Measurements from ENCODE around the gene RNF213. TPM values are rescaled to one million over a fixed set of nuclear protein-coding genes. Genes with fewer than 3 reads are reported as not detected.
"Not testable (repeated sequence)": the region's sequence is repeated elsewhere in the genome, so short reads cannot be mapped to it uniquely, and the experiment has no call there.

RNF213 gene
- polyA plus RNA-seq, 1 of the 3 experiments (the other 2 are of a cell fraction): 57.5 TPM

GRCh38 chr17:80328634-80329380, 68.2 kb downstream of the RNF213 start:
- no peak overlapping the region for H3K27ac ChIP-seq (ENCODE audit: low read depth in 2 of 2, low read length in 1 of 2)
- WGBS (ENCODE audit: low lambda C conversion rate): 96% methylated on average over 21 of the region's 21 CpGs

GRCh38 chr17:80329421-80329820, 68.8 kb downstream of the RNF213 start:
- H3K9me2 ChIP-seq; H3K27me3 ChIP-seq (ENCODE audit: insufficient read depth); H3F3A ChIP-seq (replicated peaks; ENCODE audit: insufficient read depth); CTCF ChIA-PET; H2AFZ ChIP-seq (ENCODE audit: low read depth); POLR2A ChIA-PET; H3K4me2 ChIP-seq; H3K4me1 ChIP-seq (ENCODE audit: control insufficient read depth in 1 of 2, insufficient read depth in 2 of 2, low read depth in 1 of 2, low read length in 1 of 2); H4K20me1 ChIP-seq (ENCODE audit: insufficient read depth); H3K79me2 ChIP-seq (ENCODE audit: insufficient read depth); H3K9ac ChIP-seq; H3K27ac ChIP-seq (ENCODE audit: low read depth in 2 of 2, low read length in 1 of 2); H3K9me3 ChIP-seq; H3K4me3 ChIP-seq (ENCODE audit: low read depth in 2 of 2, low read length in 1 of 2); DNase-seq: not testable (repeated sequence)
- H3K36me3 ChIP-seq (replicated peaks in 1 of 2; ENCODE audit: control insufficient read depth in 1 of 2, insufficient read depth in 2 of 2, low read length in 1 of 2): peaks cover 71 to 79% of the 10 kb centered on the region in 2 experiments
- WGBS (ENCODE audit: low lambda C conversion rate): 91% methylated on average over 6 of the region's 6 CpGs

More at GRCh38 chr17:80328634-80329380, 68.2 kb downstream of the RNF213 start:
- TF ChIP-seq IRF3 (IDR thresholded peaks at IDR 0.05; ENCODE audit: low read depth, low read length) (no peak), POLR2AphosphoS5 (IDR thresholded peaks at IDR 0.05; ENCODE audit: low read depth, low read length) (no peak), RAD21 (IDR thresholded peaks at IDR 0.05; ENCODE audit: low read length) (no peak), NFIC (IDR thresholded peaks at IDR 0.05; ENCODE audit: borderline replicate concordance) (no peak)
- no peaks in the 10 kb centered on the region for H3K79me2 ChIP-seq (ENCODE audit: insufficient read depth)
- no peak overlapping the region for H3K4me2 ChIP-seq
- no peak overlapping the region for H2AFZ ChIP-seq (ENCODE audit: low read depth)
- no peaks in the 10 kb centered on the region for H3K4me1 ChIP-seq (ENCODE audit: control insufficient read depth in 1 of 2, insufficient read depth in 2 of 2, low read depth in 1 of 2, low read length in 1 of 2)
- DNase-seq: no peak
- H3K4me3 ChIP-seq (ENCODE audit: low read depth in 2 of 2, low read length in 1 of 2): no peak overlapping the region
- H4K20me1 ChIP-seq (ENCODE audit: insufficient read depth): no peaks in the 10 kb centered on the region
- no peaks in the 10 kb centered on the region for H3K27me3 ChIP-seq (ENCODE audit: insufficient read depth)
- ChIA-PET POLR2A (no interaction called here), CTCF (no interaction called here)
- no peaks in the 10 kb centered on the region for H3K9me2 ChIP-seq
- no peak overlapping the region for H3K9ac ChIP-seq
- peaks cover 71 to 78% of the 10 kb centered on the region in 2 experiments for H3K36me3 ChIP-seq (replicated peaks in 1 of 2; ENCODE audit: control insufficient read depth in 1 of 2, insufficient read depth in 2 of 2, low read length in 1 of 2)
- no peaks in the 10 kb centered on the region for H3F3A ChIP-seq (replicated peaks; ENCODE audit: insufficient read depth)
- H3K9me3 ChIP-seq: no peaks in the 10 kb centered on the region

- Histone ChIP-seq H3K9ac (no peak overlapping the region), H3K36me3 (replicated peaks in 1 of 2; ENCODE audit: control insufficient read depth in 1 of 2, insufficient read depth in 2 of 2, low read length in 1 of 2) (peaks cover 64 to 74% of the 10 kb centered on the region in 2 experiments), H3K9me3 (no peaks in the 10 kb centered on the region), H3F3A (replicated peaks; ENCODE audit: insufficient read depth) (no peaks in the 10 kb centered on the region), H3K4me2 (no peak overlapping the region), H3K79me2 (ENCODE audit: insufficient read depth) (no peaks in the 10 kb centered on the region), H4K20me1 (ENCODE audit: insufficient read depth) (no peaks in the 10 kb centered on the region), H2AFZ (ENCODE audit: low read depth) (no peak overlapping the region), H3K9me2 (no peaks in the 10 kb centered on the region), H3K4me3 (ENCODE audit: low read depth in 2 of 2, low read length in 1 of 2) (no peak overlapping the region), H3K27me3 (ENCODE audit: insufficient read depth) (no peaks in the 10 kb centered on the region), H3K27ac (ENCODE audit: low read depth in 2 of 2, low read length in 1 of 2) (no peak overlapping the region), H3K4me1 (ENCODE audit: control insufficient read depth in 1 of 2, insufficient read depth in 2 of 2, low read depth in 1 of 2, low read length in 1 of 2) (no peaks in the 10 kb centered on the region)
- ChIA-PET CTCF (no interaction called here), POLR2A (no interaction called here)
- WGBS (ENCODE audit: low lambda C conversion rate): 96% methylated on average over 9 of the region's 9 CpGs
- no peak for DNase-seq
- TF ChIP-seq FOXJ3 (CRISPR knock-in tag; IDR thresholded peaks at IDR 0.05) (no peak), SIN3A (IDR thresholded peaks at IDR 0.05; ENCODE audit: borderline replicate concordance, low read depth, low read length) (no peak), JUND (IDR thresholded peaks at IDR 0.05) (no peak), REST (IDR thresholded peaks at IDR 0.05; ENCODE audit: low read depth, low read length) (no peak), CHD2 (IDR thresholded peaks at IDR 0.05; ENCODE audit: low read length, partially characterized antibody) (no peak), EZH2phosphoT487 (IDR thresholded peaks at IDR 0.05; ENCODE audit: borderline replicate concordance, low read depth) (no peak), RAD21 (IDR thresholded peaks at IDR 0.05; ENCODE audit: low read length) (no peak), NFIC (IDR thresholded peaks at IDR 0.05; ENCODE audit: borderline replicate concordance) (no peak), TEAD4 (IDR thresholded peaks at IDR 0.05; ENCODE audit: borderline replicate concordance, insufficient read depth) (no peak), FOSL2 (IDR thresholded peaks at IDR 0.05; ENCODE audit: borderline replicate concordance, low read depth) (no peak), GABPA (IDR thresholded peaks at IDR 0.05; ENCODE audit: low read depth) (no peak), USF1 (IDR thresholded peaks at IDR 0.05; ENCODE audit: borderline replicate concordance, low read depth) (no peak), POLR2AphosphoS5 (IDR thresholded peaks at IDR 0.05; ENCODE audit: low read depth, low read length) (no peak), NRF1 (IDR thresholded peaks at IDR 0.05; ENCODE audit: low read depth, low read length) (no peak), EP300 (IDR thresholded peaks at IDR 0.05; ENCODE audit: borderline replicate concordance in 1 of 2, low read depth in 1 of 2, low read length in 1 of 2) (no peak)
These were observed 69.6 kb downstream of the RNF213 start for GRCh38 chr17:80330276-80330675.

Data from SK-N-SH (cell line).